Measurements from ENCODE around the gene SRXN1. TPM values are rescaled to one million over a fixed set of nuclear protein-coding genes. Genes with fewer than 3 reads are reported as not detected.

SRXN1 gene
- total and polyA plus RNA-seq, 8 donors: 6.4 to 40.1 (median 23.5) TPM

- intact Hi-C loops (cut with DNase I; ENCODE audit: low total_unique reads): no loop called here
- peaks cover 0 to 83% (median 7%) of the 10 kb centered on the region in 3 donors for H3K27me3 ChIP-seq
- H3K36me3 ChIP-seq: no peaks in the 10 kb centered on the region
- H3K4me1 ChIP-seq: no peaks in the 10 kb centered on the region
- DNase-seq: no peak
- WGBS, 5 donors: 32 to 62% (median 56%) methylated on average over 7 of the region's 7 CpGs
- no peak overlapping the region for H3K27ac ChIP-seq
- TF ChIP-seq POLR2A (IDR thresholded peaks at IDR 0.05): no peak
- no peak for TF ChIP-seq EP300 (IDR thresholded peaks at IDR 0.05)
- no peak for TF ChIP-seq CTCF (IDR thresholded peaks at IDR 0.05)
- TF ChIP-seq POLR2AphosphoS5 (IDR thresholded peaks at IDR 0.05): no peak
- H3K9me3 ChIP-seq: peaks cover 0 to 15% (median 13%) of the 10 kb centered on the region in 4 donors
- H3K4me3 ChIP-seq: no peak overlapping the region
Observed at GRCh38 chr20:620246-620645, 32.8 kb downstream of the SRXN1 start.

GRCh38 chr20:618980-619379, 34.0 kb downstream of the SRXN1 start:
- no peaks in the 10 kb centered on the region for H3K4me1 ChIP-seq
- DNase-seq: no peak
- TF ChIP-seq POLR2A (IDR thresholded peaks at IDR 0.05) (no peak), POLR2AphosphoS5 (IDR thresholded peaks at IDR 0.05) (no peak), EP300 (IDR thresholded peaks at IDR 0.05) (no peak), CTCF (IDR thresholded peaks at IDR 0.05) (no peak)
- H3K36me3 ChIP-seq: no peaks in the 10 kb centered on the region
- peaks cover 0 to 86% (median 7%) of the 10 kb centered on the region in 3 donors for H3K27me3 ChIP-seq
- H3K4me3 ChIP-seq: no peak overlapping the region
- intact Hi-C loops (cut with DNase I; ENCODE audit: low total_unique reads): no loop called here
- no peak overlapping the region for H3K27ac ChIP-seq
- 48 to 69% (median 56%) methylated on average over 5 of the region's 5 CpGs for WGBS, 5 donors
- peaks cover 0 to 15% (median 13%) of the 10 kb centered on the region in 4 donors for H3K9me3 ChIP-seq

- H3K4me1 ChIP-seq: no peaks in the 10 kb centered on the region
- intact Hi-C loops (cut with DNase I; ENCODE audit: low total_unique reads): no loop called here
- no peaks in the 10 kb centered on the region for H3K36me3 ChIP-seq
- TF ChIP-seq POLR2AphosphoS5 (IDR thresholded peaks at IDR 0.05): no peak
- TF ChIP-seq EP300 (IDR thresholded peaks at IDR 0.05): no peak
- TF ChIP-seq CTCF (IDR thresholded peaks at IDR 0.05): no peak
- H3K9me3 ChIP-seq: peaks cover 0 to 15% (median 13%) of the 10 kb centered on the region in 4 donors
- DNase-seq: no peak
- peaks cover 0 to 90% (median 9%) of the 10 kb centered on the region in 3 donors for H3K27me3 ChIP-seq
- H3K4me3 ChIP-seq: no peak overlapping the region
- WGBS, 5 donors: 65 to 87% (median 81%) methylated on average over 3 to 4 of the region's 4 CpGs
- no peak overlapping the region for H3K27ac ChIP-seq
Observed at GRCh38 chr20:617934-618690, 34.9 kb downstream of the SRXN1 start.

- TF ChIP-seq EP300 (IDR thresholded peaks at IDR 0.05): no peak
- no peak for TF ChIP-seq CTCF (IDR thresholded peaks at IDR 0.05)
- no peak for TF ChIP-seq POLR2AphosphoS5 (IDR thresholded peaks at IDR 0.05)
- no peak for TF ChIP-seq POLR2A (IDR thresholded peaks at IDR 0.05)
- H3K36me3 ChIP-seq: no peaks in the 10 kb centered on the region
- no peak overlapping the region for H3K4me3 ChIP-seq
- DNase-seq: no peak
- H3K9me3 ChIP-seq: peaks cover 0 to 15% (median 13%) of the 10 kb centered on the region in 4 donors
- intact Hi-C loops (cut with DNase I; ENCODE audit: low total_unique reads): no loop called here
- no peak overlapping the region for H3K27ac ChIP-seq
- H3K27me3 ChIP-seq: peaks cover 0 to 94% (median 34%) of the 10 kb centered on the region in 3 donors
- WGBS, 5 donors: 80 to 86% (median 82%) methylated on average over 4 of the region's 4 CpGs
- H3K4me1 ChIP-seq: peaks cover 0 to 12% (median 5%) of the 10 kb centered on the region in 4 donors
Observed at GRCh38 chr20:615514-615913, 37.5 kb downstream of the SRXN1 start.
